Measurements from ENCODE around the gene GNAZ.
"Not testable (repeated sequence)": the region's sequence is repeated elsewhere in the genome, so short reads cannot be mapped to it uniquely, and the experiment has no call there.

GNAZ gene

GRCh38 chr22:23070418-23071229, at the start of gene GNAZ:
GNAZ (plus strand) TSS chr22:23070519; CDS start chr22:23095696, 25,177 bp downstream.
- TF ChIP-seq CTCF (IDR thresholded peaks at IDR 0.05; ENCODE audit: extremely low read depth, missing control alignments): no peak
- DNase-seq (ENCODE audit: low spot score): no peak

GRCh38 chr22:23020659-23021293, 49.5 kb upstream of the GNAZ start:
- no peak for DNase-seq (ENCODE audit: low spot score)
- no peak for TF ChIP-seq CTCF (IDR thresholded peaks at IDR 0.05; ENCODE audit: extremely low read depth, missing control alignments)

GRCh38 chr22:23021660-23022353, 48.5 kb upstream of the GNAZ start:
- not testable (repeated sequence) for DNase-seq (ENCODE audit: low spot score)

- no peak for DNase-seq (ENCODE audit: low spot score)
- TF ChIP-seq CTCF (IDR thresholded peaks at IDR 0.05; ENCODE audit: extremely low read depth, missing control alignments): no peak
These were observed 47.0 kb upstream of the GNAZ start for GRCh38 chr22:23023294-23023693.

GRCh38 chr22:23026777-23027176, 43.5 kb upstream of the GNAZ start:
- DNase-seq (ENCODE audit: low spot score): no peak
- TF ChIP-seq CTCF (IDR thresholded peaks at IDR 0.05; ENCODE audit: extremely low read depth, missing control alignments): no peak

GRCh38 chr22:23027849-23028248, 42.5 kb upstream of the GNAZ start:
- DNase-seq (ENCODE audit: low spot score): not testable (repeated sequence)

- TF ChIP-seq CTCF (IDR thresholded peaks at IDR 0.05; ENCODE audit: extremely low read depth, missing control alignments): no peak
- no peak for DNase-seq (ENCODE audit: low spot score)
These were observed 40.6 kb upstream of the GNAZ start for GRCh38 chr22:23029521-23030228.

- DNase-seq (ENCODE audit: low spot score): no peak
- no peak for TF ChIP-seq CTCF (IDR thresholded peaks at IDR 0.05; ENCODE audit: extremely low read depth, missing control alignments)
These were observed 38.9 kb upstream of the GNAZ start for GRCh38 chr22:23031381-23031780.
